ENCODE results near the gene PALLD. TPM values are rescaled to one million over a fixed set of nuclear protein-coding genes. Genes with fewer than 3 reads are reported as not detected.
A peak's percentile ranks its signal among the peaks of the same experiment; 100 is the strongest.

Gene PALLD
- total RNA-seq, 6 experiments from 2014 or later: 7.7 to 81.6 (median 24.8) TPM

DNA sequence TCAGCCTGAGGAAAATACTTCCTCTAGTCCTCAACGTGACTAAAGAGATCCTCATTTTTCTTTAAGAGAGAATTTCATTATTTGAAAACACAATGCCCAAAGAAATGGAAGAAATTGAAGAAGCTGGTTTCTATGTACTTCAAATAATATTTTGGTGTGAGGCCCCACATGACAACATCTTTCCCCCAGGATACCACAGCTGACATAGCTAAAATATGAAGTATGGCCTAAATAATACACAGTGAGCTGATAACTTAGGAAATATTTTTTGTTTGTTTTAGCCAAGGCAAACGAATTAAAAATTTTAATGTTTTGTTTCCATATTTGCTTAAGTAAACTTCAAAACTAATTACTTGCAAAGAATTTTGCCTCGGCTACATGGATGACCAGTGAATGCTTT is 364.0 kb downstream of the PALLD start:
- no peaks in the 10 kb centered on the region for H3K36me3 ChIP-seq
- no peaks in the 10 kb centered on the region for H3K9me3 ChIP-seq
- WGBS (ENCODE audit: insufficient coverage, low coverage, low lambda C conversion rate, missing lambda C conversion rate): 66% methylated on average over 3 of the region's 3 CpGs
- intact Hi-C loops (cut with DNase I): no loop called here
- DNase-seq (no peak), ATAC-seq (no peak)
- no peaks in the 10 kb centered on the region for H3K4me1 ChIP-seq
- TF ChIP-seq POLR2A (IDR thresholded peaks at IDR 0.05): no peak
- TF ChIP-seq, protein P1, sequence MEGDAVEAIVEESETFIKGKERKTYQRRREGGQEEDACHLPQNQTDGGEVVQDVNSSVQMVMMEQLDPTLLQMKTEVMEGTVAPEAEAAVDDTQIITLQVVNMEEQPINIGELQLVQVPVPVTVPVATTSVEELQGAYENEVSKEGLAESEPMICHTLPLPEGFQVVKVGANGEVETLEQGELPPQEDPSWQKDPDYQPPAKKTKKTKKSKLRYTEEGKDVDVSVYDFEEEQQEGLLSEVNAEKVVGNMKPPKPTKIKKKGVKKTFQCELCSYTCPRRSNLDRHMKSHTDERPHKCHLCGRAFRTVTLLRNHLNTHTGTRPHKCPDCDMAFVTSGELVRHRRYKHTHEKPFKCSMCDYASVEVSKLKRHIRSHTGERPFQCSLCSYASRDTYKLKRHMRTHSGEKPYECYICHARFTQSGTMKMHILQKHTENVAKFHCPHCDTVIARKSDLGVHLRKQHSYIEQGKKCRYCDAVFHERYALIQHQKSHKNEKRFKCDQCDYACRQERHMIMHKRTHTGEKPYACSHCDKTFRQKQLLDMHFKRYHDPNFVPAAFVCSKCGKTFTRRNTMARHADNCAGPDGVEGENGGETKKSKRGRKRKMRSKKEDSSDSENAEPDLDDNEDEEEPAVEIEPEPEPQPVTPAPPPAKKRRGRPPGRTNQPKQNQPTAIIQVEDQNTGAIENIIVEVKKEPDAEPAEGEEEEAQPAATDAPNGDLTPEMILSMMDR (IDR thresholded peaks at IDR 0.05): no peak
- H3K4me3 ChIP-seq: no peak overlapping the region
- H3K27me3 ChIP-seq: no peaks in the 10 kb centered on the region
- H3K27ac ChIP-seq: no peak overlapping the region

DNA sequence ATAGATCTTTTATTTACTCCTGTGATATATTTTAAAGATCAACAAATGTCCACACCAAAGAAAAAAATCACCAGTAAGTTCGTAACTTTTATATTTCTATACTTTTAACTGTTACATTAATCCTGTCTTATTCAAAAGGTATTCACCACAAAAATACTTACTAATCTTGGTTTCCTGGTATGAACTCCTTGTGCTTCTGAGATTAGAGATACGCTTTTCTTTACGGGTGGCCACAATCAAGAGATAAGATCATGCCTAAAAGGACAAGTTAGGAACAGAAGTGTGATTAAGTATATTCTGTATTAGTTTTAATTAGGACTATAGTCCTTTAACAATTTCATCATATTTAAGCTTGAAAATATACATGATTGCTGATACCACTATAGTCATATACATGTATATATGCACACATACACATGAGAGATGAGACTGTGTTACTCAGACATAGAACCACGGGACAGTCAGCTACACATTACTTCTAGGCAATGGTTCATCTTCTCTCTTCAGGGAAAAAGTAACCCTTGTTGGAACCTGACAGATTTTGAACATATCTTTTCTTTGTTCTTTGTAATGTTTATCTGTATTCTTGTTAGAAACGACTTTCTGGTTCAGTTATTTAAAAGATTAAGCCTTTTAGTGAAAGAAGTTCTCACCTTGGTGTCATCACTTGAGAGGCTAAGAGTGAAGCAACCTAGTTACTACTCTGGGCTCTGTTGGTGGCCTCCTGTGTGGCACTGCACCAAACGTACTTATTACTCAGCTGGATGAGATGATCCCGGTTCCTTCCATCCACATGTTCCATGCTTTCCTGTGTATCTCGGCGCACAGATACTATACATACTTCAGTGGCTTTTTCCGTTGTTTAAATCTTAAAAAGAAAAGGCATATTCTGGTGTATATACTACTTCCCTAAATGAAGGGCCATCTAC is 367.1 kb downstream of the PALLD start:
- intact Hi-C loops (cut with DNase I): no loop called here
- DNase-seq (no peak), ATAC-seq (no peak)
- TF ChIP-seq, protein P1 (IDR thresholded peaks at IDR 0.05): no peak
- TF ChIP-seq POLR2A (IDR thresholded peaks at IDR 0.05): no peak
- no peaks in the 10 kb centered on the region for H3K9me3 ChIP-seq
- H3K36me3 ChIP-seq: no peaks in the 10 kb centered on the region
- no peak overlapping the region for H3K27ac ChIP-seq
- no peaks in the 10 kb centered on the region for H3K4me1 ChIP-seq
- H3K27me3 ChIP-seq: no peaks in the 10 kb centered on the region
- H3K4me3 ChIP-seq: no peak overlapping the region
- 74% methylated on average over 10 of the region's 10 CpGs for WGBS (ENCODE audit: insufficient coverage, low coverage, low lambda C conversion rate, missing lambda C conversion rate)

DNA sequence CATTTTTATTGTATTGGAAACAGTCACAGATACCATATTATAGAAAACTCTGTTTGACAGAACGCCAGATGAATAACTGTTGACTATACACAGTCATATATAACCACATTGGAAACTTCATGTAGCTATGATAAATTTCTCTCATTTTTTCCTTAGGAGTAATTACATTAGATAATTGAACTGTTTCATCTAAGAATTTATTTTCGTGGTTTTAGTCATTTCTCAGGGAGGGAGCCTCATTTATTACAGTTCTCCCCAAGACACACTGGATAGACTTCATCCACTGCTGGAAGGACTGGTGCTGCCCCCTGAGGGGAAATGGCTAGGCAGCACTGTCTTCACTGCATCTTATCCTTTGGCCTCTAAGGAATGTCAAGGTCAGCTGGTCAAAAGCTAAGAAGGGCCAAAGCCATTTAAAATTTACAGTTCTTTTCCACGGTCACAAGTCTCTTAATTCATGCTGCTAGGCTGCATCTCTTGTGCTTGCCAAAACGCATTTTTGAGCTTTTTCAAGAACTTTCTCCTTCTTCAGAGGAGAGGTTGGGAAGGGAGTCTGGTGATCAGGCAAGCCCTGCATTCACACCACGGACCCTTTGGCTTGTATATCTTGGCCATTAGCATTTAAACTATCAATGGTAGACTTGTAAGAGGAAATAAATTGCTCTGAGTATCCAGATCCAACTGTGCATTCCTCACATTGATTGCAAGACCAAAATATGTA is 368.1 kb downstream of the PALLD start:
- Histone ChIP-seq H3K4me3 (no peak overlapping the region), H3K27ac (no peak overlapping the region), H3K9me3 (no peaks in the 10 kb centered on the region), H3K4me1 (no peaks in the 10 kb centered on the region), H3K27me3 (no peaks in the 10 kb centered on the region), H3K36me3 (no peaks in the 10 kb centered on the region)
- 77% methylated on average over 5 of the region's 5 CpGs for WGBS (ENCODE audit: insufficient coverage, low coverage, low lambda C conversion rate, missing lambda C conversion rate)
- intact Hi-C loops (cut with DNase I): no loop called here
- TF ChIP-seq POLR2A (IDR thresholded peaks at IDR 0.05): no peak
- TF ChIP-seq, protein P1 (IDR thresholded peaks at IDR 0.05): peak in 2 of 4 donors; percentile 12 to 15
- DNase-seq (no peak), ATAC-seq (peak; percentile 17 to 61 (median 42))

DNA sequence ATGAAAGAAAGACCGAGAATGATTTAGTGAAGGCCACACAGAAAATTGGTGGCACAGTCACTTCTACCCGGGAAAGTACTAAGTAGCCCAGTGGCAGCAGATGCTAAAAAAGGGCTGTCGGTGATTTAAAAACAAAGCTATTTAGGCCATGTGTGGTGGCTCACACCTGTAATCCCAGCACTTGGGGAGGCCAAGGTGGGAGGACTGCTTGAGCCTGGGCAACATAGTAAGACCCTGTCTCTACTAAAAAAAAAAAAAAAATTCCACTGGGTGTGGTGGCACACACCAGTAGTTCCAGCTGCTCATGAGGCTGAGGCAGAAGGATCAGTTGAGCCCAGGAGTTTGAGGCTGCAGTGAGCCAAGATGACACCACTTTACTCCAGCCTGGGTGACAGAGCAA is 369.0 kb downstream of the PALLD start:
- H3K4me3 ChIP-seq: no peak overlapping the region
- no peak overlapping the region for H3K27ac ChIP-seq
- no peak for TF ChIP-seq POLR2A (IDR thresholded peaks at IDR 0.05)
- ATAC-seq (no peak), DNase-seq (no peak)
- no peaks in the 10 kb centered on the region for H3K4me1 ChIP-seq
- no peaks in the 10 kb centered on the region for H3K9me3 ChIP-seq
- intact Hi-C loops (cut with DNase I): no loop called here
- H3K36me3 ChIP-seq: no peaks in the 10 kb centered on the region
- no peaks in the 10 kb centered on the region for H3K27me3 ChIP-seq
- WGBS (ENCODE audit: insufficient coverage, low coverage, low lambda C conversion rate, missing lambda C conversion rate): 93% methylated on average over 3 of the region's 3 CpGs

DNA sequence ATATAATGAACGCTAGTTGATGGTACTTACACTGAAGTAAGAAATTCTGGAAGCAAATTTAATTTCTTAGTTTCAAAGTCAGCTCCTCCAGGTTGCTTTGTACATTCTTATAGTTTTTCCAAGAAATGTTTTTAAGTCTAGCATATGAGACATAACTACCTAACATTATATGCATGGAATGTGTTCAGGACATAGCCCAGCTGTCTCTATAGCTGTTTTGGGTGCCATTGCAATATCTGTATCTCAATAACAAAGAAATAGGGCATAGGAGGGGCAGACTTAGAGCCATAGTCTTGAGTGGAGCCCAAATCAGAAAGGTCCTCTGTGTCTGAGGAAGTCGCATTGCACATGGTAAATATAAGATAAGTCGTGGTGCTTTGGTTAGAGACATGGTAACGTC is 369.8 kb downstream of the PALLD start:
- DNase-seq (no peak), ATAC-seq (no peak)
- intact Hi-C loops (cut with DNase I): no loop called here
- Histone ChIP-seq H3K36me3 (no peaks in the 10 kb centered on the region), H3K4me3 (no peak overlapping the region), H3K4me1 (no peaks in the 10 kb centered on the region), H3K9me3 (no peaks in the 10 kb centered on the region), H3K27ac (no peak overlapping the region), H3K27me3 (no peaks in the 10 kb centered on the region)
- 96% methylated on average over 4 of the region's 4 CpGs for WGBS (ENCODE audit: insufficient coverage, low coverage, low lambda C conversion rate, missing lambda C conversion rate)
- TF ChIP-seq POLR2A (IDR thresholded peaks at IDR 0.05): no peak
- TF ChIP-seq, protein P1 (IDR thresholded peaks at IDR 0.05): no peak

All from right lobe of liver (tissue), 6 donors.